Activated effector memory CD4-positive, alpha-beta T cell treated with Interleukin-2 at 50 U/mL for 16 hours (primary cell): ENCODE measurements around the gene PSD4.

ENCODE experiments used
- DNase-seq: peaks from one replicate; pipeline ENCODE4 v3.0.0-alpha.2; 2020

The PSD4 gene

DNA sequence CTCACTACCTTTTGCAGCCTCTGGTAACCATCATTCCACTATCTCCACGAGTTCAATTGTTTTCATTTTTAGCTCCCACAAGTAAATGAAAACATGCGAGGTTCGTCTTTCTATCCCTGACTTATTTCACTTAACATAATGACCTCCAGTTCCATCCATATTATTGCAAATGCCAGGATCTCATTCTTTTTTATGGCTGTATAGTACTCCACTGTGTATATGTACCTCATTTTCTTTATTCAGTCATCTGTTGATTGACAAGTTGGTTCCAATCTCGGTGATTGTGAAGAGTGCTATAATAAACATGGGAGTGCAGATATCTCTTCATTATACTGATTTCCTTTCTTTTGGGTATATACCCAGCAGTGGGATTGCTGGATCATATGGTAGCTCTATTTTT is 29.5 kb upstream of the PSD4 start:
- DNase-seq, result no peak

- no peak for DNase-seq
Observed at GRCh38 chr2:113148606-113149552, 24.9 kb upstream of the PSD4 start.

- DNase-seq, result no peak
Observed at GRCh38 chr2:113149553-113150257, 24.1 kb upstream of the PSD4 start.

DNA sequence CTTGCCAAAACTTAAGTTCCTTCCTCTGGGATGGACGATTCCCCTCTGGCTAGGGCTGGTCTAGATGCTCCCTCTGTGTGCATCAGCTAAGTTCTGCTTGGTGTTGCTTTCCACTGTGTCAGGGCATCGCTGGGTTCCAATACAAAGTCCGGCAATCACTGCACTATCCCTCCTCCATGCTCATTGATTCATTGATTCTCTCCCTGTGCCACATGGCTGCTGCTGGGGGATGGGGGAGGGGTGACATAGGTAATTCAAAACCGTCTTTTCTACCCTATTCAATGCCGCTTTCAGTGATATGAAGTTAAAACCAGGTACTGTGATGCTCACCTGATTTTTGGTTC is 23.5 kb upstream of the PSD4 start:
- no peak for DNase-seq

GRCh38 chr2:113155331-113155730 is 18.4 kb upstream of the PSD4 start:
- DNase-seq, result no peak

GRCh38 chr2:113156278-113157117 is 17.3 kb upstream of the PSD4 start:
- DNase-seq, result no peak

GRCh38 chr2:113157118-113157896 is 16.5 kb upstream of the PSD4 start:
- peak; percentile 33 for DNase-seq

- no peak for DNase-seq
Observed at GRCh38 chr2:113157897-113158753, 15.6 kb upstream of the PSD4 start.

DNA sequence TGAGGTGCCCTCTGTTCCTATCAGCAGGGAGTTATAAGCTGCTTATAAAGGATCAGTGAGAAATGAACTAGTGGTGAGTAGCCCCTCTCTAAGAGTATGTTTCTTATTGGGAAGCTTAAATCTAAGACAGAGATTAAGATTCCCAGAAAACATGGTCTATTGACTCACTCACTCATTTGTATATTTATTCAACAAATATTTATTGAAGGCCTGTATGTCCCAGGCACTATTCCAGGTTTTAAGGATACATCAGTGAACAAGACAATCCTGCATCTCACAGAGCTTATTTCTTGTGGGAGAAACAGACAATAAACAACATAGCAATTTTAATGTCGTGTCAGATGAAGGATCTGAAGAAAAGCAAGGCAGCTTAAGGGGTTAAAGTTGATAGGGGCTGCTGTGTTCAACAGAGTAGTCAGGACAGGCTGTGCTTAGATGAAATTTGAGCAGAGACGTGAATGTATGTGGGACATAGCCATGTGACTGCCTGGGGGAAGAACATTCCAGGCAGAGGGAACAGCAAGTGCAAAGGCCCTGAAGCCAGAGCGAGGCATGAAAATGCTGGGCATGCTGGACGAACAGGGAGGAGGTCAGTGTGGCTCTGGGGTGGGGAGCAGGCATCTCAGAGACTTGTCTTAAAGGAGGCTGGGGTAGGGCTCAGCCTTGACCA is 14.8 kb upstream of the PSD4 start:
- no peak for DNase-seq

DNA sequence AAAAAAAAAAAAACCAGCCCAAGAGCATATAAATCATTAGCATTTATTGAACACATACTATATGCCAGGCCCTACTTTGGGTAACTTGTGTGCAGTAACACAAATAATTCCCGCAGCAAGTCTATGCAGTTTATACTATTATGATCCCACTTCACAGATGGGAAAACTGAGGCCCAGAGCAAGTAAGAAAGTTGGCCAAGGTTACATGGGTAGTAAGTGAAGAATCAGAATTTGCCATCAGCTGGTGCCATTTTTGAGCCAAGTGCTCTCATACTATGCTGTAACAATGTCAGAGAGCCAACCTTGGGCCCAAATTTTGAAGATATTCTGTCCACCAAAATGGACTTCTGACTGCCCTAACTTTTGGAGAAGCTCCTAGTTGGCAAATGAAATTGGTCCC is 13.5 kb upstream of the PSD4 start:
- DNase-seq, result no peak

DNA sequence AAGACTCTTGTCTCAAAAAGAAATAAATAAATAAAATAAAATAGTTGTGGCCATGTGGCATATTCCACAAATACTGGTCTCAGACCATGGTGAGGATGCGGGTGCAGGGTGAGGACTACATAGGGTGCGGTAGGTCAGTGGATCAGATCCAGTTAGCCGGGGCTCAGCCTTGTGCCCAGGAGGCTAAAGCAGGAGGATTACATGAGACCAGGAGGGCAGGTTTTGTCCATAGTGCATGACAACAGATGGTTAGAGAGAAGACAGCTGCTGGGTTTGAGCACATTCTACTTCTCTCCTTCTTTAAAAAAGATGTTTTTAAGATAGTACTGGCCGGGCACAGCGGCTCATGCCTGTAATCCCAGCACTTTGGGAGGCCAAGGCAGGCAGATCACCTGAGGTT is 12.8 kb upstream of the PSD4 start:
- DNase-seq, result no peak

- no peak for DNase-seq
Observed at GRCh38 chr2:113162173-113162572, 11.6 kb upstream of the PSD4 start.

DNA sequence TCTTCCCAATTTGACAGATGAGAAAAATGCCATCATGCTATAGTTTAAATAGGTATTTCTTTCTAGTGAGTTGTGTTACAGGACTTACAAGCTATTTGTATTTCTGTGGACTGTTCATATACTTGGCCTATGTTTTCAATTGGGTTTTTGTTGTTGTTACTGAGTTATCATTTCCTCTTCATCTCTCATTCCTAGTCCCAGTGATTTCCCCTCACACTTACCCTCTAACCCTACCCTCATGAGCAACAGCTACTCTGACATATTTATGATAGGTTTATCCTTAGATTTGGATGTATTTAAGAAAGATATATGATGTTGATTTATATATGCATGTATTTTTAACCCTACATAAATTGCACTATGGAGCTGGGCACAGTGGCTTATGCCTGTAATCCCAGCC is 10.9 kb upstream of the PSD4 start:
- DNase-seq, result no peak

DNA sequence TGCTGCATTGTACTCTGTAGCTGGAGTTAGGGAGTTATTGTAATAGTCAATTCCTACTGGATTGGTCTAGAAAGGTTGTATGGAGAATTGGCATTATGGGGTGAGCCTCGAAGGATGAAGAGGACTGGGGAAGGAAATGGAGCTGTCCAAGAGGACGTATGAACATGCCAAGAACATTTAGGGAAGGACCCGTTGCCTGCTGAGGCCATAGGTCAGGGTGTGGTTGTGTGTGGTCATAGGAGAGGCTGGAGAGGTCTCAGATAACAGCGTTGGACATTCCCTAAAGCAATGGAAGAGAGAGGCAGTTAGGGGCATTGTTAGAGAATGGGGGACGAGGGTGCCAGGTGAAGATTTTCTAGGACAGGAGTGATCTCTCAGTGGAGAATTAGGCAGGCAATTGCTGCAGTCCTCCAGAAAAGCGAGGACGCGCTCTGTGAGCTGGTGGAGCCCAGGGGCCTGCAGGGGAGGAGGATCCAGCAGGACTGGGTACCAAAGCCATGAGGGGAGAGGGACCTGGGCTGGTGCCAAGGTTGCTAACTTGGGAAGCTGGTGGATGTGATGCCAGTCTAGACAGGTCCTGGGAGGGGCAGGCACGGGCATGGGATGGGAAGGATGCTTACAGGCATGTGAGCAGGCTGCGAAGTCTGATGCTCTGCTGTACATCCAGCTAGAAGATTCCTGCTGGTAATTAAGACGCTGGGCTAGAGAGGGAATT is 9.4 kb upstream of the PSD4 start:
- DNase-seq, result no peak

GRCh38 chr2:113164930-113165585 is 8.7 kb upstream of the PSD4 start:
- DNase-seq, result no peak

- no peak for DNase-seq
Observed at GRCh38 chr2:113166187-113166645, 7.6 kb upstream of the PSD4 start.

DNA sequence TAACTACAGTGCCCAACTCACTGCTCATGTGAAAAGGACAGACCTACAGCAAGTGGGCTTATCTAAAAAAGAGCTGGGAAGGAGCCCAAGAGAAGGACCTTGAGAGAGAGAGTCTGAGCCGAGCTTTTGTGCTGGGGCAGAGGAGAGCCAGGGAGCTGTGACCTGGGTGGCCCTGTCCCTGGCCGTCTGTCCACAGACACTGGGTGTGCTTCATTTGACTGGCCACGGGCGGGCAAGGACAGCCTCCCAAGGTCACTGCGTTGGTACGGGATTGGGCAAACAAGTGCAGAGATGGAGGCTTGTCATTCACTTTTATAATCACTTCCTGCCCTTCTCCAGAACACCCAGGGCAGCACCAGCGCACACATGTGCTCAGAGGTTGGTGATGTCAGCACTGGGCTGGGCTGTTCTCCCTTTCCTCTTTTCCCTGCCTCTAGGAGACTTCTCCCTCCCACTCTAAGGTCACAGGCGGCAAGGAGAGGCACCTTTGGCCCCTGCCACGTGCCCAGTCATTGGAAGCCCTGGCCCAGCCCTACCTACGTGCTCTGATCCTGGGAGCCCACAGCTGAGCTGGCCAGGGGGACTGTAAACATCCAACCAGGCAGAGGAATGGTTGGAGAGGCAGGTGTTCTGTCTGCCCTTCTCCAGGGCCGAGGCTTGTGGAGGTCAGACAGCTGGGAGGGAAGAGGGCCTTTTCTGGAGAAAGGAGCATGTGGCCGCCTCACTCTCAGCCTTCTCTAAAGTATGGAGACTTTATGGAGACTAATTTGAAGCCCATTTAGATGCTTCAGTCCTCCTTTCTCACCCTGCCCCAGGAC is 6.4 kb upstream of the PSD4 start:
- peak; percentile 29 for DNase-seq

- no peak for DNase-seq
Observed at GRCh38 chr2:113167962-113168340, 5.8 kb upstream of the PSD4 start.
